ENCODE measurements around the gene C19orf18.
"Not testable (repeated sequence)": the region's sequence is repeated elsewhere in the genome, so short reads cannot be mapped to it uniquely, and the experiment has no call there.

Gene C19orf18

GRCh38 chr19:57974434-57974833, at the start of gene C19orf18:
C19orf18 (minus strand) TSS chr19:57974534; CDS start chr19:57974432, 102 bp downstream.
- Histone ChIP-seq H3K36me3 (ENCODE audit: control insufficient read depth in 1 of 2, insufficient read depth in 2 of 2, low read length in 2 of 2) (peaks cover 5 to 86% of the 10 kb centered on the region in 2 donors), H3K27ac (ENCODE audit: low read length) (no peak within 1 kb of the TSS), H3K4me1 (ENCODE audit: control insufficient read depth in 1 of 2, insufficient read depth in 2 of 2, low read length in 2 of 2) (no peaks in the 10 kb centered on the region), H3K4me3 (ENCODE audit: low read depth in 1 of 2, low read length in 2 of 2) (peak within 1 kb of the TSS in 1 of 2 donors; percentile 66), H3K9me3 (ENCODE audit: control insufficient read depth in 1 of 2, low read length in 2 of 2) (peaks cover 56 to 92% of the 10 kb centered on the region in 2 donors), H3K27me3 (ENCODE audit: low read depth, low read length) (no peaks in the 10 kb centered on the region)

GRCh38 chr19:58022283-58022660, 47.9 kb upstream of the C19orf18 start:
- Histone ChIP-seq H3K4me3 (ENCODE audit: low read depth in 1 of 2, low read length in 2 of 2) (no peak overlapping the region), H3K4me1 (ENCODE audit: control insufficient read depth in 1 of 2, insufficient read depth in 2 of 2, low read length in 2 of 2) (no peaks in the 10 kb centered on the region), H3K27ac (ENCODE audit: low read length) (no peak overlapping the region), H3K27me3 (ENCODE audit: low read depth, low read length) (no peaks in the 10 kb centered on the region), H3K9me3 (ENCODE audit: control insufficient read depth in 1 of 2, low read length in 2 of 2) (no peaks in the 10 kb centered on the region), H3K36me3 (ENCODE audit: control insufficient read depth in 1 of 2, insufficient read depth in 2 of 2, low read length in 2 of 2) (no peaks in the 10 kb centered on the region)

DNA sequence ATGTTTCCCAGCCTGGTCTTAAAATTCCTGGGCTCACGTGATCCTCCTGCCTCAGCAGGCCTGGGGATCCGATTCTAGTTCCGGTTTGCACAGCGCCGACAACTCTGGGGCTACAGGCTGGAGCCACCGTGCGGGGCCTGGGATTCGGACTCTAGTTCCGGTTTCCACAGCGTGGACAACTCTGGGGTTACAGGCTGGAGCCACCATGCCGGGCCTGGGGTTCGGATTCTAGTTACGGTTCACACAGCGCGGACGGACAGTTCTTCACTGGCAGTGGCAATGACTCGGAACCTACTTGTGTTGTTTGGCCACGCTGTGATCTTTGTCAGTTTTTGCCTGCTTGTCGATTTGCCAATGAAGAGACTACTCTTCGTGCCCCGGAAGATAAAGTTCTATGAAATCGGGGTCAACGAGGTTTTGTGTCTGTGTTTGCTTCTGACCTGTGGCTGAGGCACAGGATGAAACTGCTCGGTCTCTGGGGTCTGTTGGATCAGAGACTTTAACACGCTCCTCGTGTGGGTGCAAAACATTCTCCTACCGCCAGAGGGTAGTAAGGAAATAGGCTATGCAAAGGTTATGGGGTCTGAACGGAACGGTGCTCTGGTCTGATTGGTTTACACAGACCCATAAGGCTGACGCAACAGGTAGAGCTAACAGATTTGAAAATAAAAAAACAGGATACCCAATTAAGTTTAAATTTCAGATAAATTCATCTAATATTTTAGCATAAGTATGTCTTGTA, 47.4 kb upstream of the C19orf18 start:
- Histone ChIP-seq H3K36me3 (ENCODE audit: control insufficient read depth in 1 of 2, insufficient read depth in 2 of 2, low read length in 2 of 2) (no peaks in the 10 kb centered on the region), H3K27me3 (ENCODE audit: low read depth, low read length) (no peaks in the 10 kb centered on the region), H3K4me3 (ENCODE audit: low read depth in 1 of 2, low read length in 2 of 2) (no peak overlapping the region), H3K4me1 (ENCODE audit: control insufficient read depth in 1 of 2, insufficient read depth in 2 of 2, low read length in 2 of 2) (no peaks in the 10 kb centered on the region), H3K27ac (ENCODE audit: low read length) (no peak overlapping the region), H3K9me3 (ENCODE audit: control insufficient read depth in 1 of 2, low read length in 2 of 2) (no peaks in the 10 kb centered on the region)

GRCh38 chr19:58020129-58020528, 45.8 kb upstream of the C19orf18 start:
- Histone ChIP-seq H3K36me3 (ENCODE audit: control insufficient read depth in 1 of 2, insufficient read depth in 2 of 2, low read length in 2 of 2) (no peaks in the 10 kb centered on the region), H3K27ac (ENCODE audit: low read length) (no peak overlapping the region), H3K9me3 (ENCODE audit: control insufficient read depth in 1 of 2, low read length in 2 of 2) (no peaks in the 10 kb centered on the region), H3K27me3 (ENCODE audit: low read depth, low read length) (no peaks in the 10 kb centered on the region), H3K4me3 (ENCODE audit: low read depth in 1 of 2, low read length in 2 of 2) (no peak overlapping the region), H3K4me1 (ENCODE audit: control insufficient read depth in 1 of 2, insufficient read depth in 2 of 2, low read length in 2 of 2) (no peaks in the 10 kb centered on the region)

GRCh38 chr19:58014141-58014540, 39.8 kb upstream of the C19orf18 start:
- Histone ChIP-seq H3K27me3 (ENCODE audit: low read depth, low read length) (no peaks in the 10 kb centered on the region), H3K4me1 (ENCODE audit: control insufficient read depth in 1 of 2, insufficient read depth in 2 of 2, low read length in 2 of 2) (peaks cover 0 to 3% of the 10 kb centered on the region in 2 donors), H3K9me3 (ENCODE audit: control insufficient read depth in 1 of 2, low read length in 2 of 2) (peaks cover 0 to 32% of the 10 kb centered on the region in 2 donors), H3K27ac (ENCODE audit: low read length) (no peak overlapping the region), H3K36me3 (ENCODE audit: control insufficient read depth in 1 of 2, insufficient read depth in 2 of 2, low read length in 2 of 2) (no peaks in the 10 kb centered on the region), H3K4me3 (ENCODE audit: low read depth in 1 of 2, low read length in 2 of 2) (peak overlapping the region in 1 of 2 donors; percentile 24)

DNA sequence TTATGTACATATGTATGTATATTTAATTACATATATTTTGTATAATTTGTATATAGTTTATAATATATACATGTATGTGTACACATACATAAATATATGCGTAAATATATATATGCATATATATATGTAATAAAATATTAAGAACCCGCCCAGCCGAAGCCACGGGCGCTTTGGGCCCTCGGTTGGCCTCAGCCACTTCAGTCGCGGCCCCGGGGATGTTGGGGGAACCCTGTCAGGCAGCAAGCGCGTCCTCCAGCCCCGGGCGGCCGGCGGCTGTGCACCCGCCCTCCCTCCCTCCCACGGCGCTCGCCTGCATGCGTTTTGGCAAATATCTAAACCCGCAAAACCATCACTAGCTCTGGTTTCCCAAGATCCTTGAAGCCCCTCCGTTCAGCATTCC, 36.2 kb upstream of the C19orf18 start:
- Histone ChIP-seq H3K4me1 (ENCODE audit: control insufficient read depth in 1 of 2, insufficient read depth in 2 of 2, low read length in 2 of 2) (peaks cover 0 to 6% of the 10 kb centered on the region in 2 donors), H3K27me3 (ENCODE audit: low read depth, low read length) (no peaks in the 10 kb centered on the region), H3K4me3 (ENCODE audit: low read depth in 1 of 2, low read length in 2 of 2) (peak overlapping the region in 1 of 2 donors; percentile 24), H3K36me3 (ENCODE audit: control insufficient read depth in 1 of 2, insufficient read depth in 2 of 2, low read length in 2 of 2) (peaks cover 10 to 21% of the 10 kb centered on the region in 2 donors), H3K9me3 (ENCODE audit: control insufficient read depth in 1 of 2, low read length in 2 of 2) (peaks cover 9 to 64% of the 10 kb centered on the region in 2 donors), H3K27ac (ENCODE audit: low read length) (no peak overlapping the region)

- H3K36me3 ChIP-seq (ENCODE audit: control insufficient read depth in 1 of 2, insufficient read depth in 2 of 2, low read length in 2 of 2): peaks cover 10 to 28% of the 10 kb centered on the region in 2 donors
- no peaks in the 10 kb centered on the region for H3K27me3 ChIP-seq (ENCODE audit: low read depth, low read length)
- peak overlapping the region; percentile 63 to 65 for H3K4me3 ChIP-seq (ENCODE audit: low read depth in 1 of 2, low read length in 2 of 2)
- no peak overlapping the region for H3K27ac ChIP-seq (ENCODE audit: low read length)
- H3K9me3 ChIP-seq (ENCODE audit: control insufficient read depth in 1 of 2, low read length in 2 of 2): peaks cover 13 to 72% of the 10 kb centered on the region in 2 donors
- peaks cover 0 to 6% of the 10 kb centered on the region in 2 donors for H3K4me1 ChIP-seq (ENCODE audit: control insufficient read depth in 1 of 2, insufficient read depth in 2 of 2, low read length in 2 of 2)
Measured at GRCh38 chr19:58009666-58010301, 35.5 kb upstream of the C19orf18 start.

GRCh38 chr19:58009301-58009665, 34.9 kb upstream of the C19orf18 start:
- H3K27ac ChIP-seq (ENCODE audit: low read length): no peak overlapping the region
- peaks cover 0 to 10% of the 10 kb centered on the region in 2 donors for H3K4me1 ChIP-seq (ENCODE audit: control insufficient read depth in 1 of 2, insufficient read depth in 2 of 2, low read length in 2 of 2)
- H3K4me3 ChIP-seq (ENCODE audit: low read depth in 1 of 2, low read length in 2 of 2): peak overlapping the region; percentile 63 to 65
- H3K9me3 ChIP-seq (ENCODE audit: control insufficient read depth in 1 of 2, low read length in 2 of 2): peaks cover 13 to 76% of the 10 kb centered on the region in 2 donors
- H3K27me3 ChIP-seq (ENCODE audit: low read depth, low read length): no peaks in the 10 kb centered on the region
- peaks cover 10 to 33% of the 10 kb centered on the region in 2 donors for H3K36me3 ChIP-seq (ENCODE audit: control insufficient read depth in 1 of 2, insufficient read depth in 2 of 2, low read length in 2 of 2)

GRCh38 chr19:58008877-58009276, 34.5 kb upstream of the C19orf18 start:
- not testable (repeated sequence) for H3K27me3 ChIP-seq (ENCODE audit: low read depth, low read length); H3K27ac ChIP-seq (ENCODE audit: low read length)
- Histone ChIP-seq H3K4me3 (ENCODE audit: low read depth in 1 of 2, low read length in 2 of 2) (peak overlapping the region in 1 of 2 donors; percentile 63), H3K4me1 (ENCODE audit: control insufficient read depth in 1 of 2, insufficient read depth in 2 of 2, low read length in 2 of 2) (peaks cover 0 to 13% of the 10 kb centered on the region in 2 donors), H3K9me3 (ENCODE audit: control insufficient read depth in 1 of 2, low read length in 2 of 2) (peaks cover 16 to 80% of the 10 kb centered on the region in 2 donors), H3K36me3 (ENCODE audit: control insufficient read depth in 1 of 2, insufficient read depth in 2 of 2, low read length in 2 of 2) (peaks cover 10 to 37% of the 10 kb centered on the region in 2 donors)

GRCh38 chr19:58007285-58007684, 33.0 kb upstream of the C19orf18 start:
- H3K9me3 ChIP-seq (ENCODE audit: control insufficient read depth in 1 of 2, low read length in 2 of 2): peaks cover 17 to 71% of the 10 kb centered on the region in 2 donors
- H3K36me3 ChIP-seq (ENCODE audit: control insufficient read depth in 1 of 2, insufficient read depth in 2 of 2, low read length in 2 of 2): peaks cover 10 to 41% of the 10 kb centered on the region in 2 donors
- no peak overlapping the region for H3K27ac ChIP-seq (ENCODE audit: low read length)
- peaks cover 0 to 18% of the 10 kb centered on the region in 2 donors for H3K4me1 ChIP-seq (ENCODE audit: control insufficient read depth in 1 of 2, insufficient read depth in 2 of 2, low read length in 2 of 2)
- H3K4me3 ChIP-seq (ENCODE audit: low read depth in 1 of 2, low read length in 2 of 2): peak overlapping the region in 1 of 2 donors; percentile 97
- H3K27me3 ChIP-seq (ENCODE audit: low read depth, low read length): no peaks in the 10 kb centered on the region

GRCh38 chr19:58003174-58003828, 29.0 kb upstream of the C19orf18 start:
- peaks cover 30 to 71% of the 10 kb centered on the region in 2 donors for H3K36me3 ChIP-seq (ENCODE audit: control insufficient read depth in 1 of 2, insufficient read depth in 2 of 2, low read length in 2 of 2)
- H3K27ac ChIP-seq (ENCODE audit: low read length): peak overlapping the region; percentile 27

More at GRCh38 chr19:58003174-58003828, 29.0 kb upstream of the C19orf18 start:
- Histone ChIP-seq H3K9me3 (ENCODE audit: control insufficient read depth in 1 of 2, low read length in 2 of 2) (peaks cover 24 to 56% of the 10 kb centered on the region in 2 donors), H3K4me3 (ENCODE audit: low read depth in 1 of 2, low read length in 2 of 2) (peak overlapping the region; percentile 94 to 97), H3K27me3 (ENCODE audit: low read depth, low read length) (no peaks in the 10 kb centered on the region), H3K4me1 (ENCODE audit: control insufficient read depth in 1 of 2, insufficient read depth in 2 of 2, low read length in 2 of 2) (peaks cover 6 to 19% of the 10 kb centered on the region in 2 donors)

Data from muscle layer of duodenum (tissue), 2 donors.